NCI-H226 (cell line): ENCODE measurements around the gene C20orf96.

Source experiments
- DNase-seq: peaks from one replicate; pipeline ENCODE4 v3.0.0-alpha.2; 2015

C20orf96 gene

GRCh38 chr20:311609-312008, 21.1 kb upstream of the C20orf96 start:
- DNase-seq: no peak

GRCh38 chr20:310645-311044, 20.1 kb upstream of the C20orf96 start:
- DNase-seq: no peak

- DNase-seq: peak; percentile 86
Measured at GRCh38 chr20:309841-310644, 19.5 kb upstream of the C20orf96 start.

GRCh38 chr20:309306-309840, 18.8 kb upstream of the C20orf96 start:
- DNase-seq: no peak

GRCh38 chr20:308427-309038, 18.0 kb upstream of the C20orf96 start:
- no peak for DNase-seq

GRCh38 chr20:305745-306144, 15.2 kb upstream of the C20orf96 start:
- no peak for DNase-seq

GRCh38 chr20:301886-302848, 11.6 kb upstream of the C20orf96 start:
- DNase-seq: no peak

- DNase-seq: no peak
Measured at GRCh38 chr20:300345-300990, 9.9 kb upstream of the C20orf96 start.

- no peak for DNase-seq
Measured at GRCh38 chr20:298776-299391, 8.3 kb upstream of the C20orf96 start.

GRCh38 chr20:297925-298775, 7.6 kb upstream of the C20orf96 start:
- peak; percentile 32 for DNase-seq

GRCh38 chr20:297098-297924, 6.8 kb upstream of the C20orf96 start, which contains the start of gene ZCCHC3:
ZCCHC3 (plus strand) TSS chr20:297570; CDS start chr20:297587, 17 bp downstream.
- DNase-seq: peak; percentile 81

GRCh38 chr20:295804-296203, 5.3 kb upstream of the C20orf96 start:
- no peak for DNase-seq

GRCh38 chr20:294602-295001, 4.1 kb upstream of the C20orf96 start:
- no peak for DNase-seq

GRCh38 chr20:289693-290083, 862 bp downstream of the C20orf96 start:
- DNase-seq: no peak

- DNase-seq: no peak
Measured at GRCh38 chr20:288956-289692, 1.4 kb downstream of the C20orf96 start.

GRCh38 chr20:286508-286907, 4.0 kb downstream of the C20orf96 start:
- no peak for DNase-seq

- DNase-seq: no peak
Measured at GRCh38 chr20:284172-284571, 6.4 kb downstream of the C20orf96 start.

- no peak for DNase-seq
Measured at GRCh38 chr20:278607-279571, 11.7 kb downstream of the C20orf96 start.
